Measurements from ENCODE around the gene CIB1.

DNA sequence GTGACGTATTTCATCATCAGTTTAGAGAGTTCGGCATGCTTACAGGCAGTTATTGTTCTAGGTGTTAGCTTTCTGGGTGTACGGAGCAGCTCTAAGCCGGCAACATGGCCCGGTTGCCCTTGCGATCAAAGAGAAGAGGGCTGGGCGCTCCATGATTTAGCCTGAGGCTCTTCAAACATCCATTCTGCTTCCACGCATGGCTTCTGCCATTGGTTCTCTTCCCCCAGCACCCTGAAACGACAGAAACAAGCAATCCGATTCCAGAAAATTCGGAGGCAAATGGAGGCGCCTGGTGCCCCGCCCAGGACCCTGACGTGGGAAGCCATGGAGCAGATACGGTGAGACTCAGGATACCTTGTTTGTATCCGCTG is 32.3 kb upstream of the CIB1 start:
- TF ChIP-seq, protein P1, sequence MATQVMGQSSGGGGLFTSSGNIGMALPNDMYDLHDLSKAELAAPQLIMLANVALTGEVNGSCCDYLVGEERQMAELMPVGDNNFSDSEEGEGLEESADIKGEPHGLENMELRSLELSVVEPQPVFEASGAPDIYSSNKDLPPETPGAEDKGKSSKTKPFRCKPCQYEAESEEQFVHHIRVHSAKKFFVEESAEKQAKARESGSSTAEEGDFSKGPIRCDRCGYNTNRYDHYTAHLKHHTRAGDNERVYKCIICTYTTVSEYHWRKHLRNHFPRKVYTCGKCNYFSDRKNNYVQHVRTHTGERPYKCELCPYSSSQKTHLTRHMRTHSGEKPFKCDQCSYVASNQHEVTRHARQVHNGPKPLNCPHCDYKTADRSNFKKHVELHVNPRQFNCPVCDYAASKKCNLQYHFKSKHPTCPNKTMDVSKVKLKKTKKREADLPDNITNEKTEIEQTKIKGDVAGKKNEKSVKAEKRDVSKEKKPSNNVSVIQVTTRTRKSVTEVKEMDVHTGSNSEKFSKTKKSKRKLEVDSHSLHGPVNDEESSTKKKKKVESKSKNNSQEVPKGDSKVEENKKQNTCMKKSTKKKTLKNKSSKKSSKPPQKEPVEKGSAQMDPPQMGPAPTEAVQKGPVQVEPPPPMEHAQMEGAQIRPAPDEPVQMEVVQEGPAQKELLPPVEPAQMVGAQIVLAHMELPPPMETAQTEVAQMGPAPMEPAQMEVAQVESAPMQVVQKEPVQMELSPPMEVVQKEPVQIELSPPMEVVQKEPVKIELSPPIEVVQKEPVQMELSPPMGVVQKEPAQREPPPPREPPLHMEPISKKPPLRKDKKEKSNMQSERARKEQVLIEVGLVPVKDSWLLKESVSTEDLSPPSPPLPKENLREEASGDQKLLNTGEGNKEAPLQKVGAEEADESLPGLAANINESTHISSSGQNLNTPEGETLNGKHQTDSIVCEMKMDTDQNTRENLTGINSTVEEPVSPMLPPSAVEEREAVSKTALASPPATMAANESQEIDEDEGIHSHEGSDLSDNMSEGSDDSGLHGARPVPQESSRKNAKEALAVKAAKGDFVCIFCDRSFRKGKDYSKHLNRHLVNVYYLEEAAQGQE (IDR thresholded peaks at IDR 0.05; ENCODE audit: insufficient replicate concordance, low read depth) = no peak
- TF ChIP-seq POLR2AphosphoS5 (IDR thresholded peaks at IDR 0.05; ENCODE audit: low read depth) = no peak
